GM18520 (cell line): ENCODE results near the gene RABGGTA.

ENCODE experiments used
- ATAC-seq: cut with Tn5 transposase; IDR thresholded peaks from one replicate; pipeline ENCODE4 v1.9.1; 2021; ENCODE audit not compliant: unreplicated experiment

Gene RABGGTA, protein sequence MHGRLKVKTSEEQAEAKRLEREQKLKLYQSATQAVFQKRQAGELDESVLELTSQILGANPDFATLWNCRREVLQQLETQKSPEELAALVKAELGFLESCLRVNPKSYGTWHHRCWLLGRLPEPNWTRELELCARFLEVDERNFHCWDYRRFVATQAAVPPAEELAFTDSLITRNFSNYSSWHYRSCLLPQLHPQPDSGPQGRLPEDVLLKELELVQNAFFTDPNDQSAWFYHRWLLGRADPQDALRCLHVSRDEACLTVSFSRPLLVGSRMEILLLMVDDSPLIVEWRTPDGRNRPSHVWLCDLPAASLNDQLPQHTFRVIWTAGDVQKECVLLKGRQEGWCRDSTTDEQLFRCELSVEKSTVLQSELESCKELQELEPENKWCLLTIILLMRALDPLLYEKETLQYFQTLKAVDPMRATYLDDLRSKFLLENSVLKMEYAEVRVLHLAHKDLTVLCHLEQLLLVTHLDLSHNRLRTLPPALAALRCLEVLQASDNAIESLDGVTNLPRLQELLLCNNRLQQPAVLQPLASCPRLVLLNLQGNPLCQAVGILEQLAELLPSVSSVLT

DNA sequence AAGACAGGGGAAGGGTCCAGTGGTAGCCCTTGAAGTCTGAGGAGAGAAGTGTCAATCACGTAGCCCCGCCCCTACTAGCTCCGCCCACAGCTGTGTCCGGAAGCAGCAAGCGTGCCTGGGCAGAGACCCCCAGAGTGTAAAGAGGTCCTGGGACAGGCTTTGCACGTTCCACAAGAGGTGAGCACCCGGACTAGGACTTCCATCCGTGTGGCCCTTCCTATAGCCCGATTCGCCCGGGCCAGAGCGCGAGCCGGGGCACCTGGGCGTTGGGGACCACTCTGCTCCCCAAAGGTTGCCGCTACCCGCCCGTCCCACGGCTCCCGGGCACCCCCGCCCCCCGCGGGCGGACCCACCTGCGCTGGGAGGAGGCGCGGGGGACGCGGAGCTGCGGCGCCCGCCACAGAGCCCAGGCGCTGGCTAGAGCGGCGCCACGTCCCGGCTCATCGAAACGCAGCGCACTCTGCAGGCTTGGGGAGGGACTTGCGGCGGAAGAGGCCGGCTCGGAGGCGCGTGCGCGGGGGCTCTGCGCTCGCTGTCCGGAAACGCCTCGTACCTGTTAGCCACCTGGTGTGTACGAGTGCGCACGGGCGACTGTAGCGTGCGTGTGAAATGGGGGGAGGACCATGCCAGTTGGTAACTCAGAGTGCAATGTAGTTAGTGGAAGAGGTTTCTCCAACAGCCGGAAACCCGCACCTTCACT, at the start of gene RABGGTA:
TSS of gene RABGGTA (minus strand) at position 464 of the 700 bp plus-strand sequence. CDS start 482 bp downstream, outside the sequence.
- ATAC-seq, result peak; percentile 78

DNA sequence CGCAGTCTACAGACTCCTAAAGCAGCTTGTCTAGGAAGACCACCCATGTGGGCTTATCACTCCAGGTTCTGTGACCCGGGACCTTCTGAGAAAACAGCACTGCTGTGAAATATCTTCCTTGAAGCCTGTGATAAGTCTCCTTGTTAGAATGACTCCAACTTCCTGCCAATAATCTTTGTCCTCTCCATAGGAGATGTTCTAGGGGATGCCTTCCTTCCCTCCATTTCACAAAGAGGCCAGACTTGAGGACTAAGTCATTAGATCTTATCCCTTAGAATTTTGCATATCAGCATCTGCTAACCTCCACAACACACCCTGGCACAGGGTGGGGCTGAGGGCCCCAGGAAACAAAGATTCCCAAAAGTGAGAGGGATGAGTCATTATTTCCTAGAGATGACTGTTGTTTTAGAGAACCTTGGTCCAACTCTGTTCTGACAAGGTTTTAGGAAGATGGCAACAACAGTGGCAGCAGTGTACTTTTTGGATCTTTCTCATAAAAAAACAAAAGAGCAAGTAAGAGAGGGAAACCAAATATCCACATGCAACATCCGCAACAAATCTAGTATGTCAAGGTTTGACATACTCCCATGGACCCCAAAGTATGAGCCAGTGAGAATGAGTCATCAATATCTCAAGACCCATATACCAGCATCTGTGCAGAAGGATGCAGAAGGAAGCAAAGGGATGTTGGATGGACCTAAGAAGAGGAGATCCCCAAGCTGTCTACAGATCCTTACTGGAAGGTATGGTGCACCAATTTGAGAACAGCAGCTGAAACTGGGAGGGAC, 45.9 kb upstream of the RABGGTA start:
- no peak for ATAC-seq

DNA sequence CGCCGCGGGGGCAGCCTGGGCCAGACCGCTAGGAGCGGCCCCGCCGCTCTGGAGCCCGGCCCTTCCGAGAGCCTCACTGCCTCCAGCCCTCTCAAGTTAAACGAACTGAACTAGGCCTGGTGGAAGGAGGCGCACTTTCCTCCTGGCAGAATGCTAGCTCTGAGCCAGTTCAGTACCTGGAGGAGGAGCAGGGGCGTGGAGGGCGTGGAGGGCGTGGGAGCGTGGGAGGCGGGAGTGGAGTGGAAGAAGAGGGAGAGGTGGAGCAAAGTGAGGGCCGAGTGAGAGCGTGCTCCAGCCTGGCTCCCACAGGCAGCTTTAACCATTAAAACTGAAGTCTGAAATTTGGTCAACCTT, 45.2 kb upstream of the RABGGTA start:
- ATAC-seq, result no peak

DNA sequence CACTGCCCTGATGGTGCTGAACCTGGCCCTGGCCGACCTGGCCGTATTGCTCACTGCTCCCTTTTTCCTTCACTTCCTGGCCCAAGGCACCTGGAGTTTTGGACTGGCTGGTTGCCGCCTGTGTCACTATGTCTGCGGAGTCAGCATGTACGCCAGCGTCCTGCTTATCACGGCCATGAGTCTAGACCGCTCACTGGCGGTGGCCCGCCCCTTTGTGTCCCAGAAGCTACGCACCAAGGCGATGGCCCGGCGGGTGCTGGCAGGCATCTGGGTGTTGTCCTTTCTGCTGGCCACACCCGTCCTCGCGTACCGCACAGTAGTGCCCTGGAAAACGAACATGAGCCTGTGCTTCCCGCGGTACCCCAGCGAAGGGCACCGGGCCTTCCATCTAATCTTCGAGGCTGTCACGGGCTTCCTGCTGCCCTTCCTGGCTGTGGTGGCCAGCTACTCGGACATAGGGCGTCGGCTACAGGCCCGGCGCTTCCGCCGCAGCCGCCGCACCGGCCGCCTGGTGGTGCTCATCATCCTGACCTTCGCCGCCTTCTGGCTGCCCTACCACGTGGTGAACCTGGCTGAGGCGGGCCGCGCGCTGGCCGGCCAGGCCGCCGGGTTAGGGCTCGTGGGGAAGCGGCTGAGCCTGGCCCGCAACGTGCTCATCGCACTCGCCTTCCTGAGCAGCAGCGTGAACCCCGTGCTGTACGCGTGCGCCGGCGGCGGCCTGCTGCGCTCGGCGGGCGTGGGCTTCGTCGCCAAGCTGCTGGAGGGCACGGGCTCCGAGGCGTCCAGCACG, 44.6 kb upstream of the RABGGTA start:
- ATAC-seq, result no peak

DNA sequence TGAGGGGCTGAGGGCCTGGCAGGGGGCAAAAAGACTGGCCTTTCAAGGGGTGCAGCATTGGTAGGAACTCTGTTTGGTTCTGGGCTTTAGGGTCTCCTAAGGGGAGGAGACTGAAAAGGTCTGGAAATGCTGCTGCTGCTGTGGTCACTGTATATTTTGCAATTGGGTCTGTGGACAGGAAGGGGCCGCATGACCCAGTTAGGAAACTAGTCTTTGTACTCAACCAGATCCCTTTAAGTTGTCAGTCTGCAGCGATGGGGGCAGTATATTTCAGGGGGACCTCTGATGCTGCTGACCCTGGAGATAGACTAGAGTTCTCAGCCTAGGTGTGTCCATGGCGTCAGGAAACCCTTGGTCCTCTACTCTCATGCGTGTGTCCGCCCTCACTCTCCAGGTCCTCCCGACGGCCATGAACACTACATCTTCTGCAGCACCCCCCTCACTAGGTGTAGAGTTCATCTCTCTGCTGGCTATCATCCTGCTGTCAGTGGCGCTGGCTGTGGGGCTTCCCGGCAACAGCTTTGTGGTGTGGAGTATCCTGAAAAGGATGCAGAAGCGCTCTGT, 43.9 kb upstream of the RABGGTA start:
- no peak for ATAC-seq

DNA sequence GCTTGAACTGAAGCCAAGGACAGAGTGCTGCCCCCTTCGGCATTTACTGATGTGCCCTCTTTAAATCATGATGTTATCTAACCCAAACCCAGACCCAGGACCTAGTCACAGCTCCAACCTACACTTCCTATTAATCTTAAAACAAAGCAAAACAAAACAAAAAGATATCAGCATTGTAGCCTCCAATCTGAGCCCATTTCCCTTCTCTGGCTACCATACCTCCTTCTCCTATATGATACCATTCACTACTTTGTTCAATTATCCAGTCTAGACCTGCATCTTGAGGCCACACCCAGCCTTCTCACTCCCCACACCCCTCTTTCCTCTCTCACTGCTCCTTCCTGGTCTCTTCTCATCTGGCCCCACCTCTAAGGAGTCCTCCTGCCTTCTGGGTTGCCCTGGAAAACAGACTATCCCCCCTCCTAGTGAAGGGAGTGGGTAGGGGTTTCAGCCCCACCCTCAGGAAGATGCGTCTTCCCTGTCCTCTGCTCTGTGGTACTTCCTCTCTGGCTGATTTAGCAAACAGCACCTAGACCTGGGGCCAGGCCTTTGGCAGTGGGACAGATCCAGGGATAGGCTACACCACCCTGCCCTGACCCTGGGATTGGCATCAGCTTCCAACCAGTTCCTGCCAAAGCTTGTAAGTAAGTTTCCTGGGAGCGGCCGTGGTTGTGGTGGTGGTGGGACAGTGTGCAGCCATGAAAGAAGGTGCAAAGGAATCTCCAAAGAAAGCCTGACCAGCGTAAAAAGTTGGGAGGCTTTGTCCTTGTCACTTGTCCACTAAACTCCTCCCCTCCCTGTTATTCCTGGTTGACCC, 43.2 kb upstream of the RABGGTA start:
- no peak for ATAC-seq

DNA sequence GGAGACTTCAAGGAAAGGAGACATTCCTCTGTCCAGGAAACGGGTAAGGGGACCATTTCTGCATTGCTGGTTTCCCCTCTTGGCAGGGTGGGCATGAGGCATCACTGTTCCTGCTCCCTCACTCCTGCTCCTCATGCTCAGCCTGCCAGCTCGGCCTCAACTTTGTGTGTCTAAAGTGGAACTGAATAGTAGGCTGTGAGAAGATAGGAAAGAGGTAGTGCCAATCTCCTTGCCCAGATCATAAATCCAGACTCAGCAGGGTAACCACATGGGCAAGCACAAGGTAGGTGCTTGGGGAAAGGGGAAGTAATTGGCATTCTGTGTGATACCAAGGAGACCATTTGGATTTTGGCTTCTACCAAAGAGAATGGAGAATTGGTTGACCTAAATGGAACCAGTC, 42.5 kb upstream of the RABGGTA start:
- no peak for ATAC-seq

DNA sequence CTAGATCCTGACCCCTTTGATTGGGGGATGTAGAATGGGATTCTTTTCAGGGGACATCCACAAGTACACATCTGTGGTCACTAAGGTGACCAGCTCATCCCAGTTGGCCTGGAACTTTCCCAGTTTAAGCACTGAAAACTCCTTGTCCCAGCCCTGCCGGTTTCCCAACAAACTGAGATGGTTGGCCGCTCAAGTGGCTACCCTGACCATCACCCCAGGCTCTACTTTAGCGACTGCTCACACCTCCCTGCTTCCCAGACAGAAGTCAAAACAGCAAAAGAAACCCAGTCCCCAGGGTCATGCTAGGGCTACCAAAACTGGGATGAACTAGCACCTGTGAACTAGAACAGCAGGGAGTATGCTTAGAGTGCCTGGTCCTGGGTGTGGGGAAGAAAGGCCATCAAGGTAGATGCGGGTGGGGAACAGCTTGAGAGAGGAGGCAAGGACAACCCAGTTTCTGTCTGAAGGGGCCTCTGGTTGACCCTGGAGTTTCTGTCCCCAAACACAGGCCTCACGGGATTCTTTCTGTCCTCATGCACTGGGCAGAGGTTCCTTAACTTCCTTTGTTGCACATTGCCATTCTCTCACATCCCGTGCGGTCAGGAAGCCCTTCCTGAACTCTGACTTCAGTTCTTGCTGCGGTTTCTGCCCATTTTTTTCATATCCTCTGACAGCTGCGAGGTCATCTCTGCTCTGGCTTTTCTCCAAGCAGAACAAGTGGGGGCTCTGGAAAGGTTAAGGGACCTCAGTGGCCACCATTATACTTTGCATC, 41.5 kb upstream of the RABGGTA start:
- no peak for ATAC-seq

DNA sequence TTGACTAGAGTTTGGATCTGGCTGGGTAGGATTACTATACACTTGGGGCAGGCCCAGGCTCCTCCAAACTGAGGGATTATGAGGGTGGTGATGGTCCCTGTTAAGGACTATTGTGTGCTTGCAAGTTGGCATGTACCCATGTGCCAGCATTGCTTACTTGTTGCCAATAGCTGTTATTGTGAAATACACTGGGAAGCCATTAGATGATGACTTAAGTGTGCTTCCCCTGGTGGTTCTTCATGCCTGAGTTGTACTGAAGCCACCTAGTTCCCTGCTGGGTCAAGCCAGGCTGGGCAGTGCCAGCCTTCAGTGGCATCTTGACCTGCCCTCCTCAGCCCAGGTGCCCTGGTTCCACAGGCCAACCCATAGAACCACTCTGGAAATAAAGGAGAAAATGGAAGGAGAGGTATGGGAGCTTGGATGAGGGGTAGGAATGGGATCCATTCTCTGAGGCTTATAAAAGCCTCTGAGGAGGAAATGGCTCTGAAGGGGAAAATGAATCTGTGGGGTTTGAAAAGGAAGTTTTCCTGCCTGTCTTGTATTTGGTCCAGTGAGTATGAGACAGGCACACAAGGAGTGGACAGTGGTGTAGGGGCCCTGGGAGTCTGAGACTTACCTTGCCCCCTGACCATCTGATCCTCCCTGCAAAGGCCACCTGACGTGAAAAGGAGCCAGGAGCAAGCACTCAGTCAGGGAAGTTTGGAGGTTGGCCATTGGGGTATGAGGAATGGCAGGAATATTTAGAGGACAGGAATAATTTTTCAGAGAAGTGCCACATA, 40.6 kb upstream of the RABGGTA start:
- no peak for ATAC-seq

DNA sequence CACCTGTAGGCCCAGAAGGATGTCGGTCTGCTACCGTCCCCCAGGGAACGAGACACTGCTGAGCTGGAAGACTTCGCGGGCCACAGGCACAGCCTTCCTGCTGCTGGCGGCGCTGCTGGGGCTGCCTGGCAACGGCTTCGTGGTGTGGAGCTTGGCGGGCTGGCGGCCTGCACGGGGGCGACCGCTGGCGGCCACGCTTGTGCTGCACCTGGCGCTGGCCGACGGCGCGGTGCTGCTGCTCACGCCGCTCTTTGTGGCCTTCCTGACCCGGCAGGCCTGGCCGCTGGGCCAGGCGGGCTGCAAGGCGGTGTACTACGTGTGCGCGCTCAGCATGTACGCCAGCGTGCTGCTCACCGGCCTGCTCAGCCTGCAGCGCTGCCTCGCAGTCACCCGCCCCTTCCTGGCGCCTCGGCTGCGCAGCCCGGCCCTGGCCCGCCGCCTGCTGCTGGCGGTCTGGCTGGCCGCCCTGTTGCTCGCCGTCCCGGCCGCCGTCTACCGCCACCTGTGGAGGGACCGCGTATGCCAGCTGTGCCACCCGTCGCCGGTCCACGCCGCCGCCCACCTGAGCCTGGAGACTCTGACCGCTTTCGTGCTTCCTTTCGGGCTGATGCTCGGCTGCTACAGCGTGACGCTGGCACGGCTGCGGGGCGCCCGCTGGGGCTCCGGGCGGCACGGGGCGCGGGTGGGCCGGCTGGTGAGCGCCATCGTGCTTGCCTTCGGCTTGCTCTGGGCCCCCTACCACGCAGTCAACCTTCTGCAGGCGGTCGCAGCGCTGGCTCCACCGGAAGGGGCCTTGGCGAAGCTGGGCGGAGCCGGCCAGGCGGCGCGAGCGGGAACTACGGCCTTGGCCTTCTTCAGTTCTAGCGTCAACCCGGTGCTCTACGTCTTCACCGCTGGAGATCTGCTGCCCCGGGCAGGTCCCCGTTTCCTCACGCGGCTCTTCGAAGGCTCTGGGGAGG, 39.5 kb upstream of the RABGGTA start, which contains the start of gene LTB4R:
TSS of gene LTB4R (plus strand) at position 857 of the 959 bp plus-strand sequence. CDS start 4,150 bp downstream, outside the sequence.
- ATAC-seq, result peak; percentile 62

DNA sequence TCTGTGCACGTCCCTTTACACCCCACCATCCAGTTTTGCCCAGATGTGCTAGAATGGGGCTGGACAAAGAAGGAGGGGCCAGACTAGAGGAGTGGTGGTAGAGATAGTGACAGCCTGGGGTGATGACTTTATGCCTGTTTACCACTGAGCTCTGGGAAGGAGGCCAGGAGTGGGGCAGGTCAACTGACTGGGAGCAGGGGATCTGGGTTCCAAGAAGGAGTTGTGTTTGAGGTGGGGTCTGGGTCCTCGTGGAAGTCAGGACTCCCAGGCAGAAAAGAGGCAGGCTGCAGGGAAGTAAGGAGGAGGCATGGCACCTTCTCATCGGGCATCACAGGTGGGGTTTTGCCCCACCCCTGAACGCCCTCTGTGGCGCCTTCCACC, 38.9 kb upstream of the RABGGTA start:
- ATAC-seq, result no peak

DNA sequence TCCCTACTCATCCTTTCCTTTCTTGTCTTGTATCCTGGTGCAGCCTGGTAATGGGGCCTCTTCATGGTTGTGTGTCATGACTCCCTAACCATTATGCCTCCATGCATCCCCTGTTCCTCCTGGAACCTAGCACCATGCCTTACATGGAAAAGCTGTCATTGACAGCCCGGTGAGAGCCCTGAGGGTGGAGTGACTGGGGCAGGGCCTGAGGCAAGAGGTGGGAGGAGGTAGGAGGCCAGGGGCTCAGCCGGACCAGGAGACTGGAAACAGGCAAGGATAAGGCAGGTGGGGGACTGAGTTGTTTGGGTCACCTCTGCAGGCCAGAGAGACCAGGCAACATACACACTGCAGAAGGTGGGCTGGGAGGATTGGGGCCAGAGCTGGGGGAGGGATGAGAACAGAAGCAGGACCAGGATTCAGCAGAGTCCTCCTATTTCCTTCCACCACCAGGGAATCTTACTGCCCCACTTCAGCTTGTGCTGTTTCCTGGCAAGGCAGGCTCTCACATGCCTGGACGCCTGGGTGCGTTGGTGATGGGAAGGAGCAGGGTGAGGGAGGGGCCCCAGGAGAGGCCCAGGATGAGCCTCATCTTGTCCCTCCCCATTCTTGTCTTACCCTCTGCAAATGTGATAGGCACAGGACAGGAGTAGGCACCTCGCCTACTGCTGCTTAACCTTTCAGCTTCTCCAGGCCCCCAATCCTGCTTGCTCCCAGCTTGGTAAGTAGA, 38.3 kb upstream of the RABGGTA start, which contains the start of gene LTB4R2:
TSS of gene LTB4R2 (plus strand) at position 603 of the 727 bp plus-strand sequence. CDS start 525 bp downstream, outside the sequence.
- ATAC-seq, result no peak

DNA sequence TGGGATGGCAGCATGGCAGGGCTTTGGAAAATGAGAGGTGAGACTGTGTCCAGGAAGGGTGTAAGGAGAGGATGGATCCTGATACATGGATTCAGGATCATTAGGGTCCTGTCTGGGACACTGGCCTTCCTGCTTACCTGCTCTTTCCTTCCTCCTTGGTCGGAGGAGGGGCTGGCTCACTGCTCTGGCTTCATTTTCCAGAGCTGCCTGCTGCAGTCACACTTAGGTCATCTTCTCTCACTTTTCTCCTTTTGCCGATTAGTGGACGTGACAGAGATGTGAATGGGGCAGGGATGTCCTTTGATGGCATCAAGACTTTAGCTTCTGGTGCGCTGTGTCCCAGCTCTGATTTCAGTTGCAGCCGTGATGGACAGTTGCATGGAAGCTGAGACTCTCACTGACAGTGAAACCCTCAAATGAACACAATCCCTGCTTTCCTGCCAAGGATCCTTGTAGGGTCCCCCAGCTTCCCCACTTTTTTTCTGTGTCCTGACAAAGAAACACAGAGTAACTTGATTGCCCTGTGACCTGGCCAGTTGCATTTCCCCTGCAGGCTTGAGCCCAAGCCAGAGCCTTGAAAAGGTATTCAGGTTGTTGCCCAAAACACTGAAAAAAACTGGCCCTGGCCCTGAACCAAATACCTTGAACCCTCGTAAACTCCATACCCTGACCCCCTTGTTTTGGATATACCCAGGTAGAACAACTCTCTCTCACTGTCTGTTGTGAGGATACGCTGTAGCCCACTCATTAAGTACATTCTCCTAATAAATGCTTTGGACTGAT, 37.1 kb upstream of the RABGGTA start:
- no peak for ATAC-seq

DNA sequence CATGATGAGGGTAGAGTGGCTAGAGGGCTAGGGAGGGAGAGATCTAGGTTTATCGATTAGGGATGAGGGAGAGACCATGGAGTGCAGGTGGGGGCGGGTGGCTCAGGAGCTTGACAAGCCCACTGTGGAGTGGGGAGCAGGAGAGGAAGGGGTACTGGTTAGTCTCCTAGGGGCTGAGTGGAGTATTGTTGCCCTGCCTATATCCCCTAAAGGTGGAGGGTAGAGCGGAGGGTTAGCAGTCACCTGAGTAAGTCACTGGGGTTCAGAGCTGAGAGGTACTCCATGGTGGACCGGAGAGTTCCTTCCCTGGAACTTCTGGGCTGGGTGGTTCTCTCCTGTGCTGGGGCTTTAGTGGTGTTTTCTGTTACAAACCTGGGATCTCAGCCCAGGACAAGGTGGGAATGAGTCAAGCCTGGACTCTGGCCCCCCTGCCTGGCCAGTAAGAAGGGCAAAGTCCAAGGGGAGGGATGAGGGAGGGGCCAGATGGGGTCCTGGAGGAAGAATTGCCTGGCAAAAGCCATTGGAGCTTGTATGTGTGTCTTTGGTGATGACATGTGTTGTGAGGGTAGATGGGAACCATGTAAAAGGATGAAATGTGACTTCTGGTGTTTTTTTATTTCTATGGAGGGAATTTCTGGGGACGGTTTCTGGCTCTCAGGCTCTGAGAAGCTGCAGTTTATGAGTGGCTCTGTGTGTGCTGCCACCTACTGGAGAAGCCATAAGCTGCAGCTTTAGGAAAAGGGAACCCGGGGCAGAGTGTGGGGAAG, 36.4 kb upstream of the RABGGTA start, which contains the start of gene CIDEB:
TSS of gene CIDEB (minus strand) at position 403 of the 767 bp plus-strand sequence. CDS start at position 284, 119 bp downstream.
- ATAC-seq, result no peak
